HG02840 (cell line): ENCODE data around the gene RAB40C.
A peak's percentile ranks its signal among the peaks of the same experiment; 100 is the strongest.

Experiments
- ATAC-seq: cut with Tn5 transposase; IDR thresholded peaks from one replicate; pipeline ENCODE4 v1.9.1; 2021; ENCODE audit warnings: mild to moderate bottlenecking, moderate library complexity, moderate number of reproducible peaks; ENCODE audit not compliant: unreplicated experiment, low FRiP score

The RAB40C gene

GRCh38 chr16:641326-642188 is 51.7 kb downstream of the RAB40C start, which contains the start of gene MCRIP2:
Gene MCRIP2 (plus strand): TSS chr16:641828. CDS start chr16:641992, 164 bp downstream.
- peak; percentile 46 for ATAC-seq

- peak; percentile 43 for ATAC-seq
Measured at GRCh38 chr16:642189-643049, 52.6 kb downstream of the RAB40C start.

- ATAC-seq = no peak
Measured at GRCh38 chr16:643050-643368, 53.1 kb downstream of the RAB40C start.

- no peak for ATAC-seq
Measured at GRCh38 chr16:644556-644955, 54.7 kb downstream of the RAB40C start.

GRCh38 chr16:645852-646678 is 56.2 kb downstream of the RAB40C start:
- no peak for ATAC-seq

GRCh38 chr16:646679-647172 is 56.9 kb downstream of the RAB40C start:
- no peak for ATAC-seq

- no peak for ATAC-seq
Measured at GRCh38 chr16:647173-647902, 57.5 kb downstream of the RAB40C start.

GRCh38 chr16:648071-648780 is 58.4 kb downstream of the RAB40C start:
- ATAC-seq = no peak

- ATAC-seq = peak; percentile 72
Measured at GRCh38 chr16:648781-649589, 59.1 kb downstream of the RAB40C start, which contains the start of gene WDR90. Gene WDR90 (plus strand): TSS chr16:649365. CDS start chr16:649417, 52 bp downstream.

- ATAC-seq = no peak
Measured at GRCh38 chr16:649631-650030, 59.8 kb downstream of the RAB40C start.

- no peak for ATAC-seq
Measured at GRCh38 chr16:651844-652243, 62.0 kb downstream of the RAB40C start.

- no peak for ATAC-seq
Measured at GRCh38 chr16:652454-653305, 62.8 kb downstream of the RAB40C start.

GRCh38 chr16:654034-654433 is 64.2 kb downstream of the RAB40C start:
- ATAC-seq = no peak

GRCh38 chr16:657487-657886 is 67.6 kb downstream of the RAB40C start:
- no peak for ATAC-seq

GRCh38 chr16:658679-659571 is 69.1 kb downstream of the RAB40C start:
- ATAC-seq = no peak

GRCh38 chr16:659618-660017 is 69.8 kb downstream of the RAB40C start:
- no peak for ATAC-seq
